ENCODE measurements around the gene RRAS.
"Not testable (repeated sequence)": the region's sequence is repeated elsewhere in the genome, so short reads cannot be mapped to it uniquely, and the experiment has no call there.

Gene RRAS

DNA sequence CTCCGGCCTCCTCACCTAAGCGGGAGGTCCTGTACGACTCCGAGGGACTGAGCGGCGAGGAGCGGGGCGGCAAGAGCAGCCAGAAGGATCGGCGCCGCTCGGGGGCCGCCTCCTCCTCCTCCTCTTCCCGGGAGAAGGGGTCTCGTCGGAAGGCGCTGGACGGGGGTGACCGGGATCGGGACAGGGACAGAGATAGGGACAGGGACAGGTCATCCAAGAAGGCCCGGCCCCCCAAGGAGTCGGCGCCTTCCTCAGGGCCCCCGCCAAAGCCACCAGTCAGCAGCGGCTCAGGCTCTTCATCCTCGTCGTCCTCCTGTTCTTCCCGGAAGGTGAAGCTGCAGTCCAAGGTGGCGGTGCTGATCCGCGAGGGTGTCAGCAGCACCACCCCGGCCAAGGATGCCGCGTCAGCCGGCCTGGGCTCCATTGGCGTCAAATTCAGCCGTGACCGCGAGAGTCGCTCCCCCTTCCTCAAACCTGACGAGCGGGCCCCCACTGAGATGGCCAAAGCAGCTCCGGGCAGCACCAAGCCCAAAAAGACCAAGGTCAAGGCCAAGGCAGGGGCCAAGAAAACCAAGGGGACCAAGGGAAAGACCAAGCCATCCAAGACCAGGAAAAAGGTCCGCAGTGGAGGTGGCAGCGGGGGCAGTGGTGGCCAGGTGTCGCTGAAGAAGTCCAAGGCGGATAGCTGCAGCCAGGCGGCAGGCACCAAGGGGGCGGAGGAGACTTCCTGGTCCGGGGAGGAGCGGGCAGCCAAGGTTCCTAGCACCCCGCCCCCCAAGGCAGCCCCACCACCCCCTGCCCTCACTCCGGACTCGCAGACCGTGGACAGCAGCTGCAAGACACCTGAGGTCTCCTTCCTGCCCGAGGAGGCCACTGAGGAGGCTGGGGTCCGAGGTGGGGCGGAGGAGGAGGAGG lies 12.9 kb upstream of the RRAS start:
- no peak for FAIRE-seq

DNA sequence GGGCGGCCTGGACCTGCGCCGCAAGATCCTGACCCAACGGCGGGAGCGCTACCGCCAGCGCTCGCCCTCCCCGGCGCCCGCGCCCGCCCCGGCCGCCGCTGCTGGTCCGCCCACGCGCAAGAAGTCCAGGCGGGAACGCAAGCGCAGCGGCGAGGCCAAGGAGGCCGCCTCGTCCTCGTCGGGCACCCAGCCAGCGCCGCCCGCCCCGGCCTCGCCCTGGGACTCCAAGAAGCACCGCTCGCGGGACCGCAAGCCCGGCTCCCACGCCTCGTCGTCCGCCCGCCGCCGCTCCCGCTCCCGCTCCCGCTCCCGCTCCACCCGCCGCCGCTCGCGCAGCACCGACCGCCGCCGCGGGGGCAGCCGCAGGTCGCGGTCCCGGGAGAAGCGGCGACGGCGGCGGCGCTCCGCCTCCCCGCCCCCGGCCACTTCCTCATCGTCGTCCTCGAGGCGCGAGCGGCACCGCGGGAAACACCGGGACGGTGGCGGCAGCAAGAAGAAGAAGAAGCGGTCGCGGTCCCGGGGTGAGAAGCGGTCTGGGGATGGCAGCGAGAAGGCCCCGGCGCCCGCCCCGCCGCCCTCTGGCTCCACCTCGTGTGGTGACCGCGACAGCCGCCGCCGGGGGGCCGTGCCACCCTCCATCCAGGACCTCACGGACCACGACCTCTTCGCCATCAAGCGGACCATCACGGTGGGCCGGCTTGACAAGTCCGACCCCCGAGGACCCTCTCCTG lies 12.0 kb upstream of the RRAS start:
- FAIRE-seq = no peak

DNA sequence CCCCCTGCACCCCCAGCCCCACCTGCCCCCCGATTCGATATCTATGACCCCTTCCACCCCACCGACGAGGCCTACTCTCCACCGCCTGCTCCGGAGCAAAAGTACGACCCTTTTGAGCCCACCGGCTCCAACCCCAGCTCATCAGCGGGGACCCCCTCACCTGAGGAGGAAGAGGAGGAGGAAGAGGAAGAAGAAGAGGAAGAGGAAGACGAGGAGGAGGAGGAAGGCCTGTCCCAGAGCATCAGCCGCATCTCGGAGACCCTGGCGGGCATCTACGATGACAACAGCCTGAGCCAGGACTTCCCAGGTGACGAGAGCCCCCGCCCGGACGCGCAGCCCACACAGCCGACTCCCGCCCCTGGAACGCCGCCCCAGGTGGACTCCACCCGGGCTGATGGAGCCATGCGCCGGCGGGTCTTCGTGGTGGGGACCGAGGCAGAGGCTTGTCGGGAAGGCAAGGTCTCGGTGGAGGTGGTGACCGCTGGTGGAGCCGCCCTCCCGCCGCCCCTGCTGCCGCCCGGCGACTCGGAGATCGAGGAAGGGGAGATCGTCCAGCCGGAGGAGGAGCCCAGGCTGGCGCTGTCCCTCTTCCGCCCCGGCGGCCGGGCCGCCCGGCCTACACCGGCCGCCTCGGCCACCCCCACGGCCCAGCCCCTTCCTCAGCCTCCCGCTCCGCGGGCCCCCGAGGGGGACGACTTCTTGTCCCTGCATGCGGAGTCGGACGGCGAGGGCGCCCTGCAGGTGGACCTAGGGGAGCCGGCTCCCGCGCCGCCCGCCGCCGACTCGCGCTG lies 11.3 kb upstream of the RRAS start:
- FAIRE-seq = no peak

DNA sequence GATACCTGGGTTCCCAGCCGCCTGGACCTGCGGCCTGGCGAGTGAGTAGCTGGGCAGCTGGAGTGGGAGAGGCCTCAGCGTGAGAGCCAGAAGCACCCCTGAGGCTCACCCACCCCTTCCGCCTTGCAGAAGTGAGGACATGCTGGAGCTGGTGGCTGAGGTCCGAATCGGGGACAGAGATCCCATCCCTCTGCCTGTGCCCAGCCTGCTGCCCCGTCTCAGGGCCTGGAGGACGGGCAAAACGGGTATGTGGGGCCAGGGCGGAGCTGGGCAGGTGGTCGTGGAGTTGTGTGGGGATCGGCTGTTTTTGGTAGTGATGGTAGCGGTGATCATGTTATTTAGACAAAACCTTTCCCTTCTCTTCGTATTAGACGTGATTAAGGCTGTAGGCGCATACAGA lies 6.6 kb upstream of the RRAS start:
- no peak for FAIRE-seq

DNA sequence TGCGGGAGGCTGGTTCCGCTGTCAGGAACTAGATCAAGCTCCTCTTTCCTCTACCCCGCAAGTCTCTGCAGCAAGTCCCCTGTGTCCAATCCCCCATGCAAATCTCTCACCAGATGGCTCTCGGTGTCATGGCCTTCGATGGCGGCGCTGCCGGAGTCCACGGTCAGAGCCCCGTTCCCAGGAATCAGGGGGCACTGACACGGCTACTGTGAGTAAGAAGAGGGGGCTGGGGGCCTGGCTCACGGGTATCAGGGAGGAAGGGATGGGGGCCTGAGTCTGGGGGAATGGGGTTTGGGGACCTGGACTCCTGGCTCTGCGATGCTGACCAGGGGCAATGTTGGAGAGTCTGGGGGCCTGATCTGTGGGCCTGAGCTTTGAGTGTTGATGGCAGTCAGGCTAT lies 6.1 kb upstream of the RRAS start:
- FAIRE-seq = no peak

DNA sequence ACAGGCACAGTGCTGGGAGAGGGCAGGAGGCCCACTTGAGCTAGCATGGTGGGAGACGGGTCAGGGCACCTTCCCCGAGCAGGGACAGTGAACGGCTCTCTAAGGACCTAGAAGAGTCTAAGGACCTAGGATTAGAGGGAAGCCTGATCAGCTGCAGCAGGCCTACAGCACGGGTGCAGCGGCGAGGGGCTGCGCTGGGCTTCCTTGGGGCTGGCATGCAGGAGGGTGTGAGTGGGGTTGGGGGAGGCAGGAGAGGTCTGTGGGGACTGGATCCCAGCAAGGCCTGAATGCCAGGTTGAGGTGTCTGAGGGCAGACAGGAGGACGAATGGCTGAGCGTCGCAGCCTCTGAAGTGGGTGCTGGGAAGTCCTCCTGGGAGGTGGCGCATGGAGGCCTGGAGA lies 5.6 kb upstream of the RRAS start:
- FAIRE-seq = no peak

DNA sequence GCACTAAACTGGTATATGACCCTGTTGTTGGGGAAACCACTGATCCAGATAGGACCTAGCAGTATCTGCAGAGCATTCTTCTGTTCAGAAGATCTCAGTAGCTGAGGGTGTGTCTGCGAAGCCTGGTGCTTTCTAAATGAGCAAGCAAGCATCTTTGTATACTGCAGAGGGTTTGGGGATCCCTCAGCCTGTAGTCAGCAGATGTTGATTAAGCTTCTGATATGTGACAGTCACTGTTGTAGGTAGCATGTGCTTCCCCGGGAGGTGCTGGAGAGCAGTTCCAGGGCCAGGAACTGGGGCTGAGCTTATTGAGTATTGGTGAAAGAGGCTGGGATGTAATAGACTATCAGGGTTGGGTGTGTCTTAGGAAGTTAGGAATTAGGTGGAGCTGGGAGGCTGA lies 3.5 kb upstream of the RRAS start:
- no peak for FAIRE-seq

DNA sequence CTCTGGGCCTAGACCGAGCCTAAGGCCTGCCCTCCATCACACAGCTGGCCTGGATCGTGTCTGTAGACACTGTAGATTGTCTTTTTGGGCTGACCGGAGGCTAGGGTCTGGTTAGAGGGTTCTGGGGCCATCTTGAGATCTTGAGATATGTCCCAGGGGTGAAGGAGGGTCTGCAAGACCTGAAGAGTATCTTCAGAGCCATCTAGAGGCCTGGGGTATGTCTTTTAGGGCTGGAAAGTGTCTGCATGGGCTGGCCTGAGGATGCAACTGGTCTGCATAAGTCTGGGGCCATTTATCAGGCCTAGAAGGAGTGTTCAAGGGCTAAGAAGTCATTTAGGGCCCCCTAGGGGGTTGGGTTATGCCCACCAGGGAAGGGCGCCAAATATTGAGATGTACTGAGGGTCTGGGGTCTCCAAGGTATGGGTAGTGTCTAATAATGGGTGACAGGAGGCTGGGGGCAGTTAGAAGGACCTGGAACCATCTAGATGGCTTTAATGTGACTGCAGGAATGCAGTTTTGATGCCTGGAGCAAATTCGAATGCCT lies 2.6 kb upstream of the RRAS start:
- no peak for FAIRE-seq

DNA sequence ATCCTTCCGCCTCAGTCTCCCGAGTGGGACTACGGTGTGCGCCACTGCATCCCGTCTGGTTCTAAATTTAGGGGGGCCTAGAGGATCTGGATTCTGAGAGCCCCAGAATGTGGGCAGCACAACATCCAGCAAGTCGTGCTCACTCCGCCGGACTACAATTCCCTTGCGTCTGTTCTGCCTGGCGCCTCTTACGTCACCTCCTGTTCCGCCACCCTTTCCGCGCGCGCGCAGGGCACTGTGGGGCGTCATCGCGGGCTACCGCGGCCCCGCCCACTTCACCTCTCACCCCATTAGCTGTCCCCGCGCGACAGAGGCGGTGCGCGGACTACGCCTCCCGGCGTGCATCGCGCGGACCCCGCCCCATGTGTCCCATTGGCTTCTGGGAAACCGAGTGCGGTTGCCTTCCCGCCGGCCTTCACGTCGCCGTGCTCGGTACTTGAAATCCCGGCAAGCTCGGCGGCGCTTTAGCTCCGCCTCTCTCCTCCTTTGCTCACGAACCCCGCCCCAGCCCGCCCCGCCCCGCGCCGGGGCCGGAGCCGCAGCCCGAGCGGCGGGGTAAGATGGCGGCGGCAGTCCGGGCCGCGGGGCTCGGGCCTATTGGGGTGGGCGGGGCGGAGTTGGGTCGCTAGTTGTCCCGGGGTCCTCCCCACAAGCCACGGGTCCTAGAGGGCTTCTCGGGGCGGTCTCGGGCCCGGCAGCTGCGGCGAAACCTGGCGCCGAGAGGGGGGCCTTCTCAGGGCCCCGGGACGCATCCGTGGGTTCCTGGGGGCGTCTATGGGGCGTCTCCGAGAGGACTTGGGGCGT lies 1.9 kb upstream of the RRAS start, which contains the start of gene SCAF1:
Gene SCAF1 (plus strand): TSS at position 522 of the 804 bp plus-strand sequence. CDS start 2,818 bp downstream, outside the sequence.
- peak; percentile 89 for FAIRE-seq

DNA sequence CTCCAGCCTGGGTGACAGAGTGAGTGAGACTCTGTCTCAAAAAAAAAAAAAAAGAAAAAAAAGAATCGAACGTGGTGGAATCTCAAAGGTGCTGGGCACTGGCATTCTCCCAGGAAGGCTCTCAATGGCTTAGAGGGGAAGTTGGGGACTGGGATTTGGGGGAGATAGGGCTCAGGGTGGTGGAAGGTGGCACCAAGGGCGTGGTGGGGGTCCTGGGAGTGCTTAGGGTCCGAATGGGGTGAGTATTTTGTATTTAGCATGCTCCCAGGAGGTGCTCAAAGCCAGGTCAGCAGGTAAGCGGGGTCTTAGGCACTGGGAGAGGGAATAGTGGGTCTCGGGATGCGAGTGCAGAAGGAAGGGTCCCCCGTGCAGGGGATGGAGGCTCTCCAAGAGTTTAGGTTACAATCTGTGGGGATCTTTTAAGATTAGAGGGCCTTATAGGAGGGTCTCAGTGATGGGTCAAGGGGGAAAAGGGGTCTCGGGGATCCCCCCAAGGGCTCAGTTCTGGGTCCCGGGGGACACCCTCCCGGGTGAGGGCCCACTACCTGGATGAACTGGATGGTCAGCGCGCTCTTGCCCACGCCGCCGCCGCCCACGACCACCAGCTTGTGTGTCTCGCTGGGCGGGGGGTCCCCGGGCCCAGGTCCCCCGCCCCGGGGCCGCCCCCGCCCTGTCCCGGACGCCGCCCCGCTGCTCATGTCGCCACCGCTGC lies 386 bp downstream of the RRAS start:
- FAIRE-seq = no peak

DNA sequence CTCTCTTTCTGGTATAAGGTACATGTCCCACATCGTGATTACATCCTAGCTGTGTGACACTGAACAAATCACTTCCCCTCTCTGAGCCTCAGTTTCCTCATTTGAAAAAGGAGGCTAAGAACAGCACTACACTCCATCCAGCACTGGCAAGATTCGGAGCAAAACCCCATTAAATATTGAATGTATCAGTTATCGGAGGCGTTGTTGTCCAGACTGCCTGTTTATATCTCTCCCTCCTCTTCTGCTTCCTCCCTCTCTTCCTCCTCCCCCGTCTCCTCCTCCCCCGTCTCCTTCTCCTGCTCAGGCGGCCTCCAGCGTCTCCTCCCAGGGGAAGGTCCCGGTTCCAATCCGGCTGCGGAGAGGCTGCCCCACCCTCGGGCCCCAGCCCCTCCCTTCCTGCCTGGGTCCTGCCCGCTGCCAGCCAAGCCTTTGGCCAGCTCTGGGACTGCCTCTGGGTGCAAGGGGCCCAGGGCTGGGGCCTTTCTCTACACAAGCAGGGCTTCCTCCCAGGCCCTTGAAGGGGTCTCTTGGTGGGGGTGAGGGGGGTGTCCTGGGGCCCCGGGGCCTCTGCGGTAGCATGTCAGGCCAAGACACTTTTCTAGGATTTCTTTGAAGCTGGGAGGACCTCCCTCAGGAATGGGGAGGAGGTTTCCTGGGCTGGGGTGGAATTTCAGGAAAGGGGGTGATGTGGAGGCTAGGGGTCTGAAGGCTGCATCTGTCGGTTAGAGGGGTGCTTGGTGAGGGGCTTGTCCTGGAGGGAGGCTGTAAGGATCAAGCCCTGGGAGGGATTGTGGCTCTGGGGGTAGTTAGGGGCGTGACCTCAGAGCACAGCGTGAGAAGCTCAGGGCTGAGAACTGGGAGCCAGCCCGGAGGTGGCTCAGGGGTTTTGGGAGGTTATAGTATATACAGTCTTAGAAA lies 1.9 kb downstream of the RRAS start:
- FAIRE-seq = no peak

DNA sequence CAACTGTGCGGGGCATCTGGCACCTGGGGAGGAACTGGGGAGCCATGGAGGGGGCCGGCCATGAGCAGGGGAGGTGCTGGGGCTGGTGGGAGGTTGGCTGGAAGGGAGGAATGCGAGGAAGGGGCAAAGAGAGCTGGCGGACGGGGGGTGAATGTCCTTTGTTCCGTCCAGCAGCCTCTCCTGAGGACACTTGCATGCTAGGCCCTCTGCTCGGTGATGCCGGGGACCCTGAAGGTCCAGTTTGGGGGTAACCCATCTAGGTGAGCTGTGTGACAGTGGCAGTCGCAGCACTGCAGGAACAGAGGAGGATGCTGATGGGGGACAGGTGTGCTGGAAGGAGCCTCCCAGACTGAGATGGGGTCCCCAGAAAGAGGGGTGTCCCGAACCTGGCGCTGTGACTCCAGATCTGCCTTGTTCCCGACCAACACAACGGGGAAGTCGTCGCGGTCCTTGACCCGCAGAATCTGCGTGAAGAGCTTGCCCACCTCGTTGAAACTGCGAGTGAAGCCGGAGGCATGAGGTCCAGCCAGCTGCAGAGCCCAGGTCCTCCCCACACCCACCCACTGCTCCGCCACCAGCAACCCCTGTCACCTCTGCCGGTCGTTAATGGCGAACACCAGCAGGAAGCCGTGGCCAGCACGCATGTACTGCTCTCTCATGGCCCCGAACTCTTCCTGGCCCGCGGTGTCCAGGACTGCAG lies 3.6 kb downstream of the RRAS start:
- FAIRE-seq = no peak

DNA sequence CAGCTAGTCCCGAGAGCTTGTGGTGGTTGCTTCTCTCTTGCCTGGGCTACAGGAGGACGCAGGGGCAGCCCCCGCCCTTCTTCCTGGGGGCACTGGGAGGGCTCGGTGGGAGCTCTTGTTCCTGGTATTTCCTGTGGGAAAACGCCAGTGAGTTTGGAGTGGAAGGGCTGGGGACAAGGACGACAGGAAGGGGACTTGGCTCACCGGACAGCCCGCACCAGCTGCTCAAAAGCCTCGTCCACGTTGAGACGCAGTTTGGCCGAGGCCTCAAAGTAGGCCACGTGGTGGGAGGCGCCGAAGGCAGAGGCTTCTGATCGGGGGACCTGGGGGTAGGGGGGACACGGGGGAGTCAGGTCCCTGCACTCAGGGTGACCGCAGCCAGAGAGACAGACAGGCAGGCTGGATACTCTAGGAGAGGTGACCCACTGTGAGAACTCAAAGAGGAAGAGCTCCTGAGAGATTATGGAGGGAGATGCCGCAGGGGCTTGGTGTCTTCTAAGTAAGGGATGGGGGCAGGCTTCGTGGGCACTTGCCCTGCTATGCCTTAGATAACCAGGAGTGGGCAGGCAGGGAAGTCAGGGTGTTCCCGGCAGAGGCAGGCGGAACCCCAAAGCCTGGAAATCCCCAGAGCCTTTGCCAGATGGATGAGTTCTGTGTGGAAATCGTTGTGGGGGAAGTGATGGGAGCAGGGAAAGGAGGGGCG lies 4.3 kb downstream of the RRAS start:
- FAIRE-seq = no peak

DNA sequence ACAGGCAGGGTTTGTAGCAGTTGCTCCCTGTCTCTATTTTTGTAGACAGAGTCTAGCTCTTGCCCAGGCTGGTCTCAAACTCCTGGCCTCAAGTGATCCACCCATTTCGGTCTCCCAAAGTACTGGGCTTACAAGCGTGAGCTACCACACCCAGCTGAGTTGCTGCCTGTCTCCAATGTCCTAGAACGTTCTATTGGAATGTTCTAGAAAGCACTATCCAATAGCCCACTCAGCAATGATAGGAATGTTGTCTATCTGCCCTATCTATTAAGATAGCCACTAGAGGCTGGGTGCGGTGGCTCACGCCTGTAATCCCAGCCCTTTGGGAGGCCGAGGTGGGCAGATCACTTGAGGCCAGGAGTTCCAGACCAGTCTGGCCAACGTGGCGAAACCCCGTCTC lies 6.7 kb downstream of the RRAS start:
- not testable (repeated sequence) for FAIRE-seq

DNA sequence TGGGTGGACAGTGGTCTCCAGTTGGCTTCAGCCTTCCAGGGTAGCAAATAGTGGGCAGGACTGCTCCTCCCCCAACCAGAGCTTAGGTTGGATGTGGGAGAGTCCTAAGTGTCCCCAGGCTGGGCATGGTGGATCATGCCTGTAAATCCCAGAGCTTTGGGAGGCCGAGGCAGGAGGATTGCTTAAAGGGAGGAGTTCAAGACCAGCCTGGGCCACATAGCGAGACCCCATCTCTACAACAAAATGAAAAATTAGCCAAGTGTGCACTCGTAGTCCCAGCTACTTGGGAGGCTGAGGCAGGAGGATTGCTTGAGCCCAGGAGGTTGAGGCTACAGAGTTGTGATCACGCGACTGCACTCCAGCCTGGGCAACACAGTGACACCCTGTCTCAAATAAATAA lies 7.4 kb downstream of the RRAS start:
- FAIRE-seq = no peak

DNA sequence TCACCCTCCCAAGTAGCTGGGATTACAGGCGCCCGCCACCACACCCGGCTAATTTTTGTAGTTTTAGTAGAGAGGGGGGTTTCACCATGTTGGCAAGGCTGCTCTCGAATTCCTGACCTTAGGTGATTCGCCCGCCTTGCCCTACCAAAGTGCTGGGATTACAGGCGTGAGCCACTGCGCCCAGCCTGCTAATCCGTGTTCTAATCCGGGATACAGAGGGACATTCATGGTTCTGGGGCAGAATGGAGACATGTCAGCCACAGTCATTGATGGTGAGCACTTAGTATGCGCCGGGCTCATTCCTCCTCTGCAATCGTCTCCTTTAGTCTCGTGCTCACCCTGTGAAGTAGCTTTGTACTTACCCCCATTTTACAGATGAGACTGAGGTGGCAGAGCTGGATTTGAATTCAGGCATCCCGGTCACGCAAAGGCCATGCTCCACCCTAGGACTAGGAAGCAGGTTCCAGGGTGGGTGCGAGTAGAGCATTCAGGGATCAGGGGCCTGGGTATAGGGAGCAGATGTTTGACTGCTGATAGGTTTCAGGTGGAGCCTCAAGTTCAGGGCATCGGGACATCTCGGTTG lies 8.2 kb downstream of the RRAS start:
- FAIRE-seq = no peak

DNA sequence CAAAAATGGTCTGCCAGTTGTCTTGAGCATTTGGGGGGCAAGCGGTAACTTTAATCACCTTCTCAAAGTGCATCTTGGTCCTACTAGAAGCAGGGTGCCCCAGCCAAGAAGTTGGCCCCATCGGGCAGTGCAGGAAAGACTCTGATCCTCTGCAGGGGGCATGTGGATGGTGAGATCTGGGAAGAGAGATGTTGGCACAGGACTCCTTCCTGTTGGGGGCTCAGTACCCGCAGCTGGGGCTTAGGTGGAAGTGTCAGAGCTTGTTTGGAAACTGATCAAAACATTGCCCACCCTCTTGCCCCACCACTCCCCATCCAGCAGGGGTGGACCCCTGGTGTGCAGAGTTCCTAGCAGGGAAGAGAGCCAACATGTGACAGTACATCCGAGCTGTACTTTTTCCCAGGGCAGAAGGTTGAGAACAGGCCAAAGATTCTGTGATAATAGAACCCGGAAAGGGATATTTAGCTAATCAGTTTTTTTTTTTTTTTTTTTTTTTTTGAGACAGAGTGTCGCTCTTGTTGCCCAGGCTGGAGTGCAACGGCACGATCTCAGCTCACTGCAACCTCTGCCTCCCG lies 8.8 kb downstream of the RRAS start:
- FAIRE-seq = no peak

DNA sequence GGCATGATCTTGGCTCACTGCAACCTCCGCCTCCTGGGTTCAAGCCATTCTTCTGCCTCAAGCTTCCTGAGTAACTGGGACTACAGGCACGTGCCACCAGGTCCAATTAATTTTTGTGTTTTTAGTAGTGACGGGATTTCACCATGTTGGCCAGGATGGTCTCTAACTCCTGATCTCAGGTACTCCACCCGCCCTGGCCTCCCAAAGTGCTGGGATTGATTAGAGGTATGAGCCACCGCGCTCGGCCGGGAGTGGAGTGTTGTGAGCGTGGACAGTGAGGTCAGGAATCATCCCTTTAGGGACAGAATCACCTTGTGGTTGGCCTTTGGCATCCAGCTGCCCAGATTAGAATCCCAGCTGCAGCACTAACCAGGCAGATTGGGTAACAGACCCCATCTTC lies 10.3 kb downstream of the RRAS start:
- no peak for FAIRE-seq
